ENCODE data around the gene HYAL2. TPM values are rescaled to one million over a fixed set of nuclear protein-coding genes. Genes with fewer than 3 reads are reported as not detected.

The HYAL2 gene, protein sequence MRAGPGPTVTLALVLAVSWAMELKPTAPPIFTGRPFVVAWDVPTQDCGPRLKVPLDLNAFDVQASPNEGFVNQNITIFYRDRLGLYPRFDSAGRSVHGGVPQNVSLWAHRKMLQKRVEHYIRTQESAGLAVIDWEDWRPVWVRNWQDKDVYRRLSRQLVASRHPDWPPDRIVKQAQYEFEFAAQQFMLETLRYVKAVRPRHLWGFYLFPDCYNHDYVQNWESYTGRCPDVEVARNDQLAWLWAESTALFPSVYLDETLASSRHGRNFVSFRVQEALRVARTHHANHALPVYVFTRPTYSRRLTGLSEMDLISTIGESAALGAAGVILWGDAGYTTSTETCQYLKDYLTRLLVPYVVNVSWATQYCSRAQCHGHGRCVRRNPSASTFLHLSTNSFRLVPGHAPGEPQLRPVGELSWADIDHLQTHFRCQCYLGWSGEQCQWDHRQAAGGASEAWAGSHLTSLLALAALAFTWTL
- 11.6 and 12.6 TPM in 2 replicates for total RNA-seq (2022)
- Bru-seq, nascent RNA: percentile 42 among the genes with signal in this experiment
- BruChase-seq, experiment 1, labeled RNA remaining after a 6-hour chase: percentile 53 among the genes with signal in this experiment
- percentile 48 among the genes with signal in this experiment for BruChase-seq, experiment 2, labeled RNA remaining after a 2-hour chase
- long read RNA-seq, full-length matches to known transcripts: 73 of 79 reads
- long read RNA-seq, partial matches to known transcripts: 1 of 79 reads
- long read RNA-seq, other reads (novel, unspliced or antisense): 5 of 79 reads

DNA sequence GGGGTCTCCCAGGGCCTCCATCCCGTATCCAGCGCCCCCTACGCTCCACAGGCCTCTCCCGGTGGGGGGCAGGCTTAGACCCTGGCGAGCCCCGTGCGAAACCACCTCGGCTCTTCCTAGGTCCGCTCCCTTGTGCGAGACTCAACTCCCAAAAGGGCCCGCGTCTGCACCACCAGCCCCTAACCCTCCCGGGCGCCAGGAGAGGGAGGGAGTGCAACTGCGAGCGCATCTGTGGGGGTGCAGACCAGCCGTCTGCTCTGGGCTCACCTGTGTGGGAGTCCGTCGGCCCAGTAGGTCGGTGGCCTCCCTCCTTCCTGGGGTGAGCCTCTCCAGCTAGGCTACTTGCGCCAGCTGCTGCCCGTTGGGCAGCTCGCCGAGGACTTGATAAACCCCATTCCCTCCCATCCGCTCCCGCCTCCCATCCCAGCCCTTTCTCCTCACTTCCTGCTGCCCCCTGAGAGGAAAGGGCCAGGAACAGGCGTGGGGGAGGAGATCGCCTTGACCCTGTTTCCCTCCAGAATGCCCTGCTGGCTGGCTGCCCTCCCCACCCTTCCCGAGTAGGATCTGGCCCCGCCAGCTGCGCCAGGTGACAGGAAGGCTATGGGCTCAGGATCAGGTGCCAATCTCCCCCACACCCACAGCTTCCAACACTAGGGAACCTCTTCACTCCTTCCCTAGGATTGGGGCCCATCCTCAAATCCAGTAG lies at the start of gene HYAL2:
Gene HYAL2 (minus strand): TSS at position 360 of the 706 bp plus-strand sequence. CDS start 2,256 bp downstream, outside the sequence.
- Mint-ChIP-seq H3K4me1 (ENCODE audit: insufficient read depth, unreplicated experiment) (peaks cover 7% of the 10 kb centered on the region), H3K9me3 (ENCODE audit: unreplicated experiment) (no peaks in the 10 kb centered on the region), H3K4me3 (ENCODE audit: unreplicated experiment) (peak within 1 kb of the TSS; percentile 80), H3K27ac (ENCODE audit: low read depth, unreplicated experiment) (peak within 1 kb of the TSS; percentile 98), H3K27me3 (ENCODE audit: insufficient read depth, unreplicated experiment) (no peaks in the 10 kb centered on the region), H3K36me3 (ENCODE audit: insufficient read depth, unreplicated experiment) (no peaks in the 10 kb centered on the region)
- TF ChIP-seq, protein P1, sequence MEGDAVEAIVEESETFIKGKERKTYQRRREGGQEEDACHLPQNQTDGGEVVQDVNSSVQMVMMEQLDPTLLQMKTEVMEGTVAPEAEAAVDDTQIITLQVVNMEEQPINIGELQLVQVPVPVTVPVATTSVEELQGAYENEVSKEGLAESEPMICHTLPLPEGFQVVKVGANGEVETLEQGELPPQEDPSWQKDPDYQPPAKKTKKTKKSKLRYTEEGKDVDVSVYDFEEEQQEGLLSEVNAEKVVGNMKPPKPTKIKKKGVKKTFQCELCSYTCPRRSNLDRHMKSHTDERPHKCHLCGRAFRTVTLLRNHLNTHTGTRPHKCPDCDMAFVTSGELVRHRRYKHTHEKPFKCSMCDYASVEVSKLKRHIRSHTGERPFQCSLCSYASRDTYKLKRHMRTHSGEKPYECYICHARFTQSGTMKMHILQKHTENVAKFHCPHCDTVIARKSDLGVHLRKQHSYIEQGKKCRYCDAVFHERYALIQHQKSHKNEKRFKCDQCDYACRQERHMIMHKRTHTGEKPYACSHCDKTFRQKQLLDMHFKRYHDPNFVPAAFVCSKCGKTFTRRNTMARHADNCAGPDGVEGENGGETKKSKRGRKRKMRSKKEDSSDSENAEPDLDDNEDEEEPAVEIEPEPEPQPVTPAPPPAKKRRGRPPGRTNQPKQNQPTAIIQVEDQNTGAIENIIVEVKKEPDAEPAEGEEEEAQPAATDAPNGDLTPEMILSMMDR (IDR thresholded peaks at IDR 0.05; ENCODE audit: unreplicated experiment): no peak
- intact Hi-C loops (cut with micrococcal nuclease): no loop called here
- BruUV-seq (replicated peaks): no TSS peak
- ChIA-PET CTCF (interaction anchor here (0.7 to 3.9 kb wide), 9 partner anchors 8 to 56 kb away, joined by 3 to 38 read pairs (median 10); partner anchors contain the start of genes HYAL1, HYAL3, IFRD2 and NAA80), POLR2A (interaction anchor here (1.8 to 5.0 kb wide), 2 partner anchors 15 to 30 kb away, joined by 4 to 22 read pairs; partner anchors contain the start of gene IFRD2)
- DNase-seq (ENCODE audit: unreplicated experiment): no peak

DNA sequence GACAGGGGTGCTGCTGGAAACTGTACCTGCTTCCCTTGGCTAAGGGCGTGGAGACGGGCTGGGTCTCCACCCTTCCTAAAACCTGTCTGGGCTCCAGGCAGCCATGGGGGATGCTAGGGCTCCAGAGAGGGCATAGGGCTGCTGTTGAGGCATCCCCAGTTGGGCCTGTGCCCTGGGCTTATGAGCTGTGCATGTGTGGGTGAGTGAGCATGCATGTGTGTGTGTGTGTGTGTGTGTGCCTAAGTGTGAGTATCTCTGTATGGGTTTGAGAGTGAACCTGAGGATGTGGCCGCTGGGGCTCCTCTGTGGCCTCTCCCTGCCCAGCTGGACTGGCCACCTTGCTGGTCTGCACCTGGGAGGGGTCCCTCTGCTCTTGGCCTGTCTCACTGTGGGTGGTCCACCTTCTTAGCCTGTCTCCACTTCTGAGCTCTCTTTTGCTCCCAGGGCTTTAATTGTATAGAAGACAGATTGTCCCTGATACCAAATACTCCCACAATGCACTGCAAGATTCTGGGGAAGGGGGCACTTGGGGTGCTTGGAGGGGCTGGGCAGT lies 48.7 kb upstream of the HYAL2 start:
- no peaks in the 10 kb centered on the region for H3K36me3 Mint-ChIP-seq (ENCODE audit: insufficient read depth, unreplicated experiment)
- no peaks in the 10 kb centered on the region for H3K9me3 Mint-ChIP-seq (ENCODE audit: unreplicated experiment)
- peaks cover 33% of the 10 kb centered on the region for H3K27me3 Mint-ChIP-seq (ENCODE audit: insufficient read depth, unreplicated experiment)

DNA sequence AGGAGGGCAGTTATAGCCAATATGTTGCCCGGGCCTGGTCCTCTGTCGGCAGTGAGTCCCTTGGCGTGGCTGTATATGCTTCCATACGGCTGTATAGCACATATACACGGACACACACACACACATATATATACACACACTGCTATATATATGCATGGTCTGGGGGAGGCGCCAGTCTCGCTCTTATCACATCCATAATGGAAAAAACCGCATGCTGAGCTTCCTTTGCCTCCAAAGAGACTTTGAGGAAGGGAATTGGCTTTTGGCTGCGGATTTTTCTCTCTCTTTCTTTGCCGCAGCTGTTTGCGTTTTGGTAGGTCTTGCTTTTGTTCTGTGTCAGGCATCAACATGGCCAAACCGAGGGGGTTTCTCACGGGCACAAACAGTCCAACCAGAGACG lies 48.0 kb upstream of the HYAL2 start:
- TF ChIP-seq, protein P1 (IDR thresholded peaks at IDR 0.05; ENCODE audit: unreplicated experiment): no peak
- BruUV-seq (replicated peaks): no TSS peak
- intact Hi-C loops (cut with micrococcal nuclease): loop anchor here (1.0 kb wide), 1 partner anchor 172 kb away; no protein-coding TSS in a partner anchor
- peaks cover 6% of the 10 kb centered on the region for H3K4me1 Mint-ChIP-seq (ENCODE audit: insufficient read depth, unreplicated experiment)
- no peaks in the 10 kb centered on the region for H3K9me3 Mint-ChIP-seq (ENCODE audit: unreplicated experiment)
- no peaks in the 10 kb centered on the region for H3K36me3 Mint-ChIP-seq (ENCODE audit: insufficient read depth, unreplicated experiment)
- H3K27ac Mint-ChIP-seq (ENCODE audit: low read depth, unreplicated experiment): no peak overlapping the region
- peak; percentile 50 for DNase-seq (ENCODE audit: unreplicated experiment)
- H3K27me3 Mint-ChIP-seq (ENCODE audit: insufficient read depth, unreplicated experiment): peaks cover 33% of the 10 kb centered on the region
- POLR2A ChIA-PET: interaction anchor here (0.9 kb wide), 1 partner anchor 104 kb away, joined by 4 read pairs; no protein-coding TSS in a partner anchor
- CTCF ChIA-PET: interaction anchor here (0.5 to 2.9 kb wide), 9 partner anchors 21 to 179 kb away, joined by 3 to 15 read pairs (median 3); no protein-coding TSS in a partner anchor
- H3K4me3 Mint-ChIP-seq (ENCODE audit: unreplicated experiment): no peak overlapping the region

More for the DNA sequence above, 48.7 kb upstream of the HYAL2 start:
- TF ChIP-seq, protein P1 (IDR thresholded peaks at IDR 0.05; ENCODE audit: unreplicated experiment): no peak
- CTCF ChIA-PET: interaction anchor here (0.5 to 2.9 kb wide), 10 partner anchors 22 to 1098 kb away, joined by 3 to 15 read pairs (median 3); no protein-coding TSS in a partner anchor
- no peak overlapping the region for H3K27ac Mint-ChIP-seq (ENCODE audit: low read depth, unreplicated experiment)
- H3K4me3 Mint-ChIP-seq (ENCODE audit: unreplicated experiment): no peak overlapping the region
- POLR2A ChIA-PET: interaction anchor here (0.6 to 0.9 kb wide), 2 partner anchors 103 to 179 kb away, joined by 3 to 4 read pairs; no protein-coding TSS in a partner anchor
- H3K4me1 Mint-ChIP-seq (ENCODE audit: insufficient read depth, unreplicated experiment): peaks cover 6% of the 10 kb centered on the region
- DNase-seq (ENCODE audit: unreplicated experiment): no peak
- no TSS peak for BruUV-seq (replicated peaks)
- intact Hi-C loops (cut with micrococcal nuclease): no loop called here
